ENCODE measurements around the gene EPC2. TPM values are rescaled to one million over a fixed set of nuclear protein-coding genes. Genes with fewer than 3 reads are reported as not detected.
"Not testable (repeated sequence)": the region's sequence is repeated elsewhere in the genome, so short reads cannot be mapped to it uniquely, and the experiment has no call there.

EPC2 gene
- polyA plus RNA-seq, 1 donor, result 56.7 TPM

DNA sequence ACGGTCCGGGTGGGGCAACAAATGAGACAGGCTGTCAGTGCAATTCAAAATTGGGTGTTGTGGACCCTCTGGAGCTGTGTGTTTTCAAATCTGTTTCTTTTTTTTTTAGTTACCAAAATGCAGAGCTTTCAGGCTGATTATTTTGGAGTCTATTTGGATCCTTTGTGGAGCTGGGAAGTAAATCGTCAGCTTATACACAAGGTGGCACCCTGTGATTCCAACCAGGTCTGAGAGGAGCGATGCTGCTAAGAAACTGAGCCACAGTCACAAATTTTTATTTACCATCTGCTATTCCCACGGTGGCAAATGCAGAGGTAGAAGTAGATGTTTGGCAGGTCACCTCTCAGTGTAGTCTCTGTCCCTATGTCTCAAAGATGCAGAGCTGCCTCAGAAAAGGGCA lies 3.8 kb upstream of the EPC2 start:
- no peak for DNase-seq

- no peak for DNase-seq
Measured at GRCh38 chr2:148642112-148642744, 2.3 kb upstream of the EPC2 start.

DNA sequence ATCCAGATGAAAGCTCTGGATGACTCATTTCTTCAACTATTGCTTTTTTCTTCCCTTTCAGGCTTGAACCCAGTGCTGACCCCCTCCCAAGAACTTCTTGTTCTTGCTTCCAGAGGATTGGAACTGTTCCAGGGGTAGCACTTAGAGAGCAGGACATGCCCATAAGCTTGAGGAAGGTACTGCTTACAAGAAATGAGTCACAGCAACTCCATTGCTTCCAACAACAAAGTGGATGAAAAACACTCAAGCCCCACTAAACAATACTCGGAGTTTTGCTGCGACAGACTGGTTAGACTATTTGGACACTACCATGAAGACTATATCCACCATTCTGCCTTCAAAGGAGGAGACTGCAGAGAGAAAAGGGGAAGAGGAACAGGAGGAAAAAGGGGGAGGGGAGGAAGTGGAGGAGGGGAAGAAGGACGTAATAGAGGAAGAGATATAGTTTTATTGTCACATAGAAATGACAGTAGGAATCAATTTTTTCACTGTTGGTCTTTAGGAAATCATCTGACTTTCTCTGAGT lies 1.6 kb upstream of the EPC2 start:
- DNase-seq, result no peak

DNA sequence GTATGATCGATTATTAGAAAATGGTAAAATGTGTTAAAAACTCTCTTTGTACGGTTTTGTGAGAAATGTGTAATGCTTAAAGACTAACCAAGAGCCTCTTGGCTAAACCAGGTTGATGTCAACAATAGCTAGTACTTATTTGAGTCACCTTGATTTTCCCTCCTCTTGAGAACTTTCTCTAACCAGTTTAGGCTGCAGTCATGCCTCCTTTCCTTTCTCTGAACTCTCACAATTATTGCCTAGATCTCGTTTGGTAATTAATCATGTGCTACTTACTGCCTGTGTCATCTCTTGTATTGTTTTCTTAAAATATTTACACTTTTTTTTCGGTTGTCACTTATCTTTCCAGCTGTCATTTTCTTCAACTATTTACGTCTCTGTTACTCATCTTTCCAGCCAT lies 1.1 kb upstream of the EPC2 start:
- DNase-seq, result no peak

DNA sequence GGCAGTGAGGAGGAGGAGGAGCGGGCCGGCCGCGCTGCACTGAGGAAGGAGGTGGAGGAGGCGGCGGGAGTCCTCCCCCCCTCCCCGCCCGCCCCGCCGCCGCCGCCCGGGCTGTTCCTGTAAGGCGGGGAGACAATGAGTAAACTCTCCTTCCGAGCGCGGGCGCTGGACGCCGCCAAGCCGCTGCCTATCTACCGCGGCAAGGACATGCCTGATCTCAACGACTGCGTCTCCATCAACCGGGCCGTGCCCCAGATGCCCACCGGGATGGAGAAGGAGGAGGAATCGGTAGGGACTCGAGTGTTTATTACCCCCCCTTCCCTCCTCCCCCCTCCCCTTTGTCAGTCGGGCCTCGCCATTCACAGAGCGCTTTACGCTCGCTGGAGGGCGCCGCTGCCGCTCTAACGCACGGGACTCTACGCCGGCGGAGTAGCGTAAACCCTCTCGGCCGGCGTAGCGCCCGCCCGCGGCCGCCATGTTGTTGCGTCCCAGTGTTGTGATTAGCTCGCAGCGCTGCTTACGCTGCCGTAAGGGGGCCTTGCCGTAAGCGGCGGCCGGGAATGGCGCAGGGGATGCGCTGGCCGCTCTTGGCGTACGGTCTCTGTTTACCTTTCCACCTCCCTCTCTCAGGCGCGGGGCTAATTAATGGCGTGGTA lies 460 bp downstream of the EPC2 start:
- DNase-seq, result peak; percentile 96

GRCh38 chr2:148645539-148646230 lies 1.1 kb downstream of the EPC2 start:
- peak; percentile 46 for DNase-seq

GRCh38 chr2:148646231-148646559 lies 1.6 kb downstream of the EPC2 start:
- DNase-seq, result no peak

DNA sequence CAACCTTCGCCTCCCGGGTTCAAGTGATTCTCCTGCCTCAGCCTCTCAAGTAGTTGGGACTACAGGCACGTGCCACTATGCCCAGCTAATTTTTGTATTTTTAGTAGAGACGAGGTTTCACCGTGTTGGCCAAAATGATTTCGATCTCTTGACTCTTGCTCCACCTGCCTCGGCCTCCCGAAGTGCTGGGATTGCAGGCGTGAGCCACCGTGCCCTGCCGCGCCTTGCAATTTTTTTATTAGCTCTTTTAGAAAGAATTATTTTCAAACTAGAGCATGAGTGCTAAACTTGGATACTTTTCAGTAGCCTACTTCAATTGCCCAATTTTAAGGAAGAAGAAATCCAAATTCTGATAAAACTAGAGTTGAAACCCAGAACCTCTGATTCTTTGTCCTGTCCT lies 3.2 kb downstream of the EPC2 start:
- DNase-seq, result not testable (repeated sequence)

- DNase-seq, result no peak
Measured at GRCh38 chr2:148649936-148650335, 5.4 kb downstream of the EPC2 start.

GRCh38 chr2:148650881-148651280 lies 6.3 kb downstream of the EPC2 start:
- no peak for DNase-seq

DNA sequence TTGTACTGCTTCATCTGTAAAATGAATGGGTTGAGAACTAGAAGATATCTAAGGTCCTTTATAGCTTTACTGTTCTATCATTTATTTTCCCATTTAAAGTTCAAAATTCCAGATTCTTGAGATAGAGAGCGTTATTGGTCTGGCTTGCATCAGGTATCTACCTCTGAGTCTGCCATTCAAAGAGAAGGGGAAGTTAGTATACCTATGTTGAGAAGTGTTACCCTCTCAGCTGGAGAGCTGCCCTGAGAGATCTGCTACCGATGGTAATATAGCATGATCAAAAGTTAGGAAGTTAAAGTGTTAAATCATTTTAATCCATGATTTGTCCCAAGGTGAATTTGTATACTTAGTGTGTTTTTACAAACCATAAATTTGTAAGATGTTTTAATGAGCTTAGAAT lies 7.4 kb downstream of the EPC2 start:
- DNase-seq, result no peak

DNA sequence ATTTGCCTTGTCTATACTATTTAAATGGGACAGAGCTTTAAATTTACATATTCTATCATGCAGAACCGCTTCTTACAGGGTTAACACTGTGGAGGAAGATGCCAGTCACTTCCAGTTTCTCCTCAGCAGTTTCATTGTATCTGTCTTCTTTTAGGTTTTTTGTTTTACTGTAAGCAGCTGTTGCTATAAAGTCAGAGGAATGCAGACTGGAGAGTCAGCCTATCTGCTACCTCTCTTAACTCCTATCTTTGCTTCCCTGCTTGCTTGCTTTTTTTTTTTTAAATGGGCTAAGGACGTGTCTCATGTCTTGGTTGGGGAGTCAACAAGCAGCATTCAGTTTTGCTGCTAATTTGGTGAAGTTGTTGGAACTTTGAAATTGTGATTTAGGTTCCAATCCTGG lies 8.9 kb downstream of the EPC2 start:
- DNase-seq, result no peak

DNA sequence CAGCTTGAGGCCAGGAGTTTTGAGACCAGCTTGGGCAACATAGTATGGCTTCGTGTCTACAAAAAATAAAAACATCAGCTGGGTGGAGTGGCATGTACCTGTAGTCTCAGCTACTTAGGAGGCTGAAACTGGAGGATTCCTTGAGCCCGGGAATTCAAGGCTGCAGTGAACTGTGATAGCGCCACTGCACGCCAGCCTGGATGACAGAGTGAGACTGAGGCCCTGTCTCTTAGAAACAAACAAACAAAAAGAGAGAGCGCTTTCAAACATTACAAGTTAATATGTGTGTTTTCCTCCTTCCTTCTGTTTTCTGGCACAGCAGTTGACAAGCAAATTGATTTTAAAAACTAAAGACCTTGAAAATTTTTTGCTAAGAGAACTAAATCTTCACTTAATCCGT lies 9.9 kb downstream of the EPC2 start:
- DNase-seq, result no peak

GRCh38 chr2:148656516-148656915 lies 12.0 kb downstream of the EPC2 start:
- no peak for DNase-seq

DNA sequence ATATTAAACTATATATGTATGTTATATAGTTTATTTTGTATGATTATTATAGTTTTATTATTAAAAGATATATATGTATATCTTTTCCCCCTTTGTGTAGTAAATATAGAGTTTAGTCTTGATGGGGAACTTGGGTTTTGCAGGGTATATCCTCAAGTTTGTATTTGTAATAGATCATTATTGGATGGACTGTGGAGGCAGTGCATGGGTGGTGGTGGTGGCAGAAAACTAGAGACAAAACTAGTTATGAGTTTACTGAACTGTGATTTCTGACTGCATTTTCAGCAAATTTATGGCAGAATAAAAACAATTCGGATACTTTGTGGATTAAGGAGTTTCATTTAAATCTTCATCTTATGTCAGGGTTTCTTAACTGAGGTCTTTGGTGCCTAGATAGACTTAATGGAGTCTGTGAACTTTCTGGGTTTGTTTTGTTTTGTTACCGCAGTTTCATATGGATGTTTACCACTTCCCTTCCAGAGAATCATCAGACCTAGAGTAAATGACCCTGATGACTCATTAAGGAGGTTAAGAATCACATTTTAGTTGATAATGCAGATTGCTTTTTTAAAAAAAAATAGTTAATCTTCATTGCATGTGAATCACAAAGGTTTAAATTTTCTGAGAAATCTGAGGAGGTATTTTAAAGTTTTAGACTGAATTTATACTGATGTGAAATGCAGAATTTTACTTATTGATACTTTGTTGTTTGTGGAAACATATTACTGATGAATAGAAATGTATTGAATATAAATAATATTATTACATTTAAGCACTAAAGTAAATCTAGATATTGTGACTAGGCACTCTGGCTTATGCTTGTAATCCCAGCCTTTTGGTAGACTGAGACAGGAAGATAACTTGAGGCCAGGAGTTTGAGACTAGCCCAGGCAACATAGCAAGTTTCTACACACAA lies 14.5 kb downstream of the EPC2 start:
- no peak for DNase-seq

DNA sequence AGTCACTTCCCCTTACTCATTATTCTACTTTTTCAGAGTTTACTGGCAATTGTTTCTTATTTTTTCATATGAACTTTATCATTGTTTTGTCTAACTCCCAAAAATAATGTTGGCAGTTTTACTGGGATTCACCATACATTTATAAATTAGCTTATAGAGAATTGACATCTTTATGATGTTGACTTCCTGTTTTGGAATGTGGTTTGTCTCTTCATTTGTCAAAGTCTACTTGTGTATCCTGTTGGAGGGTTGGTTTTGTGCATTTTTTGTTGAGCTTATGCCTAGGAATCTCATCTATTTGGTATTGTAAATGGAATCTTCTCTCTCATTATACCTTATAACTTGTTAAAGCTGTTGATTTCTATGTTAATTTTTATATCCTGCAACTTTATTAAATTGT lies 16.4 kb downstream of the EPC2 start:
- DNase-seq, result no peak

DNA sequence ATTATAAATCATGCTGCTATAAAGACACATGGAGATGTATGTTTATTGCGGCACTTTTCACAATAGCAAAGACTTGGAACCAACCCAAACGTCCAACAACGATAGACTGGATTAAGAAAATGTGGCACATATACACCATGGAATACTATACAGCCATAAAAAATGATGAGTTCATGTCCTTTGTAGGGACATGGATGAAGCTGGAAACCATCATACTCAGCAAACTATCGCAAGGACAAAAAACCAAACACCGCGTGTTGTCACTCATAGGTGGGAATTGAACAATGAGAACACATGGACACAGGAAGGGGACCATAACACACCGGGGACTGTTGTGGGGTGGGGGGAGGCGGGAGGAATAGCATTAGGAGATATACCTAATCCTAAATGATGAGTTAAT lies 17.8 kb downstream of the EPC2 start:
- DNase-seq, result not testable (repeated sequence)

GRCh38 chr2:148664229-148664628 lies 19.7 kb downstream of the EPC2 start:
- DNase-seq, result no peak

- DNase-seq, result no peak
Measured at GRCh38 chr2:148666555-148666954, 22.0 kb downstream of the EPC2 start.

DNA sequence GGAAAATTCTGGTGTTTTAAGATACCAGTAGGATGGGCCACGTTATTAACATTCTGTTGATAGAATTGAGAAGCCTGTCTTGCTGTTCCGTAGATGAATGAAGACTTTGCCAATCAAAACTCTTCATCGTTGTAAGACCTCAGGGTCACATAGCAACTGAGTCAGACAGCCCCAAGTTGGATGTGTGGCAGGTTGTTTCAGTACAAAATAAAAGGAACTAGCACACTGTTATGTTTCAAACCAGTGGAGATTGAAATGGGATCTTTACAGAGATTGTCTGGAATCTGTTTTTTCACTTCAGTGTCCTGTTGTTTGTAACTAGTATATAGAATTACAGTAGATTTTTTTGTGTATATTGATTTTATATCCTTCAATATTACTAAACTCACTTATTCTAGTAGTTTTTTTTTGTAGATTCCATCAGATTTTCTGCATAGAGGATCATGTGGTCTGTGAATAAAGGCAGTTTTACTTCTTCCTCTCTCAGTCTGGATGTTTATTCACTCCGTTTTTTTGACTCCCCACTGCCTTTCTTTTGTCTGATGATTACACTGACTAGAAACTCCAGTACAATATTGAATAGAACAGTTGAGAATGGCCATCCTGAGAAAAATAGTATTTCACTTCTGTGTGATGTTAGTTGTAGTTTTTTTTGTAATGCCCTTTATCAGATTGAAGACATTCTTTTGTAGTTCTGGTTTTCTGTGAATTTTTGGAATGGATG lies 22.7 kb downstream of the EPC2 start:
- DNase-seq, result no peak

DNA sequence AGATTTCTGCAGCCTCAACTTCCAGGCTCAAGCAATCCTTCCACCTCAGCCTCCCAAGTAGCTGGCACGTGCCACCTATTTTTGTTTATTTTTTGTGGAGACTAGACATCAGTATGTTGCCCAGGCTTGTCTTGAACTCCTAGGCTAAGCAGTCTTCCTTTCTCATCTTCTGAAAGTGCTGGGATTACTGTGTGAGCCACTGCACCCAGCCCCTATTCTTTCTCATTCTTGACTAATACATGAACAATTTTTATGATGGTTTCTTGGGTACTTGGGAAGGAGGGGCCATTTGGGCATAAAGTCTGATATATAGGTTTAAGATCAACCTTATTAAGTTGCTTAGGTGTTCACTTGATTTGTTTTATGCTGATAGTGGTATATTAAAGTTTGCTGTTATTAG lies 26.2 kb downstream of the EPC2 start:
- DNase-seq, result no peak

Data from left kidney (tissue), 2 donors.